ENCODE results near the gene CHMP5. TPM values are rescaled to one million over a fixed set of nuclear protein-coding genes. Genes with fewer than 3 reads are reported as not detected.

The CHMP5 gene
- total RNA-seq, 1 donor from 2014 or later, result 28.1 TPM

DNA sequence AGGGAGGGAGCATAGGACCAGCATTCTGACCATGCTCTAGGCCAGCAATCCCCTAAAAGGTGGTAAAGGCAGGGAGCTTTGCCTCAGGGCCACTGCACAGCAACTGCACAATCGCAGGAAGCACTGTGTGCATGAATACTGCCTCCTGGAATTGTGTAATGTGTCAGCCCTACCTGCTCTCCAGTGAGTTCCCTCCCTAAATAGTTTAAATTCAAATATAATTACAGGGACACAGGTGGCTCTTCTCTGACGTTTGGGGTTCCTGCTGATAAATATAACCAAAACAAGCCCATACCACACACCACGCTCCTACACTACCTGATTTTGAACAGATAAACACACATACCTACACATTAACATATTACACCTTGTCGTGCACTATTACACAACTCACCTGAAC, 9.4 kb upstream of the CHMP5 start:
- CTCF ChIA-PET, result no interaction called here
- peaks cover 83% of the 10 kb centered on the region for H3K36me3 Mint-ChIP-seq (ENCODE audit: low read depth)
- TF ChIP-seq CTCF (IDR thresholded peaks at IDR 0.05), result no peak
- DNase-seq (no peak), ATAC-seq (ENCODE audit: low read depth) (no peak)
- H3K4me1 Mint-ChIP-seq, result no peaks in the 10 kb centered on the region
- intact Hi-C loops (cut with micrococcal nuclease), result no loop called here
- no peak overlapping the region for H3K27ac Mint-ChIP-seq
- POLR2A ChIA-PET, result interaction anchor here (1.2 kb wide), 1 partner anchor 10 kb away, joined by 4 read pairs; the partner anchor contains the start of genes BAG1 and CHMP5
- no peaks in the 10 kb centered on the region for H3K9me3 Mint-ChIP-seq
- H3K27me3 Mint-ChIP-seq, result no peaks in the 10 kb centered on the region
- no peak overlapping the region for H3K4me3 Mint-ChIP-seq

GRCh38 chr9:33256236-33256635, 8.6 kb upstream of the CHMP5 start:
- Mint-ChIP-seq H3K9me3 (no peaks in the 10 kb centered on the region), H3K4me1 (no peaks in the 10 kb centered on the region), H3K27me3 (no peaks in the 10 kb centered on the region), H3K36me3 (ENCODE audit: low read depth) (peaks cover 86% of the 10 kb centered on the region), H3K27ac (no peak overlapping the region), H3K4me3 (no peak overlapping the region)
- DNase-seq (no peak), ATAC-seq (ENCODE audit: low read depth) (no peak)
- no peak for TF ChIP-seq CTCF (IDR thresholded peaks at IDR 0.05)
- intact Hi-C loops (cut with micrococcal nuclease), result no loop called here
- CTCF ChIA-PET, result no interaction called here
- POLR2A ChIA-PET, result interaction anchor here (1.2 kb wide), 1 partner anchor 9 kb away, joined by 4 read pairs; the partner anchor contains the start of genes BAG1 and CHMP5

DNA sequence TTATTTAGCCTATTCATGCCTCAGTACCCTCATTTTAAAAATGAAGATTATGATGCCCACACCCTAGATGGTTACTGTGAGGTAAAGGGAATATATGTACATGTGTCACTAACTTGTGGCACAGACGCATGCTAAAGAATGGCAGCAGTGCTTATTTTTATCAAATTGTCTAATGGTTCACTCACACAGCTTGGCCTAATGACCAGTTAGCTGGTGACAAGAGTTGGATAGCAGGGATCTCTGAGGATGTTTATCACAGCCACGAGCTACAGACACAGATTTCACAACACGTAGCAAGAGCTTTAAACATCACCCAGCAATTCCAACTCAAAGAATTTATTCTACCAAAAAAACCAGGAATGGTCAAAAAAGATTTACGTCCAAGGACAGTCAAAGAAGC, 7.6 kb upstream of the CHMP5 start:
- CTCF ChIA-PET, result no interaction called here
- no peak for TF ChIP-seq CTCF (IDR thresholded peaks at IDR 0.05)
- no peak overlapping the region for H3K27ac Mint-ChIP-seq
- H3K9me3 Mint-ChIP-seq, result no peaks in the 10 kb centered on the region
- intact Hi-C loops (cut with micrococcal nuclease), result no loop called here
- no peak for DNase-seq
- ATAC-seq (ENCODE audit: low read depth), result no peak
- H3K36me3 Mint-ChIP-seq (ENCODE audit: low read depth), result peaks cover 89% of the 10 kb centered on the region
- H3K27me3 Mint-ChIP-seq, result no peaks in the 10 kb centered on the region
- POLR2A ChIA-PET, result no interaction called here
- H3K4me1 Mint-ChIP-seq, result no peaks in the 10 kb centered on the region
- no peak overlapping the region for H3K4me3 Mint-ChIP-seq

- no peaks in the 10 kb centered on the region for H3K27me3 Mint-ChIP-seq
- H3K27ac Mint-ChIP-seq, result no peak overlapping the region
- intact Hi-C loops (cut with micrococcal nuclease), result no loop called here
- POLR2A ChIA-PET, result no interaction called here
- H3K4me1 Mint-ChIP-seq, result peaks cover 21% of the 10 kb centered on the region
- DNase-seq (no peak), ATAC-seq (ENCODE audit: low read depth) (no peak)
- no peak for TF ChIP-seq CTCF (IDR thresholded peaks at IDR 0.05)
- no peak overlapping the region for H3K4me3 Mint-ChIP-seq
- peaks cover 80% of the 10 kb centered on the region for H3K36me3 Mint-ChIP-seq (ENCODE audit: low read depth)
- CTCF ChIA-PET, result no interaction called here
- no peaks in the 10 kb centered on the region for H3K9me3 Mint-ChIP-seq
These were observed 4.5 kb upstream of the CHMP5 start for GRCh38 chr9:33260372-33260771.

DNA sequence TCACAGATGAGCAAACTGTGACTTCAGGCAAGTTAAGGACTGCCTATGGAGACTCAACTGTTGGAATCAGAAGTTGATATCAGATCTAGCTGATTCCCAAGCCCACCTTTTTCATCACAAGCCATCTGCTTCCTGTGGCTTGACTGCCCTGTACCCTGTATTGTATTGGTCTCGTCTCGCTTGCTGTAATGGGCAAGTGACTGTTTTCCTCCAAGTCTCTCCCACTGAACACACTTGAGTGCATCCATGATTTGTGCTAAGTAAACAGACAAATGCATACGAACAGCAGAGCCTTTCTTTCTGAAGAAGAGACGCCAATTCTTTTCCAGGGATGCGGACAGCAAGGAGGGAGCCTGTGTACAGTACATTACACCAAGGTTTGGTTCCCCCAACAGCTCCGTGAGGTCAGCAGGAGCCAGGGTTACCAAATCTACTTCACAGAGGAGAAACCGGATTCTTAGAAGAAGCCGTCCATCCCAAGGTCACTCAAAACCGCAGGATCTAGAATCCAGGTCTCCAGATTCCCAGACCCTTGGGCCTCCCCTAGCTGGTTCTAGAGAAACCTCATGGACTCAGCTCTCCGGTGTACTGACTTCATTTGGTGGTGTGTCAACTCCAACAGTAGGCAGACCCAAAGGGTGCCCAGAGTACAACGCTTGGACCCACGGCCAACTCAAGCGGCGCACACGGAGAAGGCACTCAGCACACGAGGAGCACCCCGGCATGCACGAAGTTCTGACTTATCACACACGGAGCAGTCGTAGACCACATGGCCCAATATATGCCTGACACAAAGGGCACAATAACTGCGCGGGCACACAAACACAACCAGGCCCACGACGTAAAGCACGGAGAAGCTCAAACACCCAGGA, 1.5 kb upstream of the CHMP5 start:
- ATAC-seq (ENCODE audit: low read depth) (no peak), DNase-seq (no peak)
- H3K9me3 Mint-ChIP-seq, result no peaks in the 10 kb centered on the region
- POLR2A ChIA-PET, result interaction anchor here (0.6 to 2.2 kb wide), 8 partner anchors 16 to 742 kb away, joined by 3 to 21 read pairs (median 4); partner anchors contain the start of genes B4GALT1, DNAJA1, NFX1 and NOL6
- H3K36me3 Mint-ChIP-seq (ENCODE audit: low read depth), result peaks cover 71% of the 10 kb centered on the region
- TF ChIP-seq CTCF (IDR thresholded peaks at IDR 0.05), result no peak
- CTCF ChIA-PET, result interaction anchor here (1.2 kb wide), 1 partner anchor 23 kb away, joined by 3 read pairs; no protein-coding TSS in a partner anchor
- peaks cover 39% of the 10 kb centered on the region for H3K4me1 Mint-ChIP-seq
- peak overlapping the region; percentile 85 for H3K4me3 Mint-ChIP-seq
- H3K27ac Mint-ChIP-seq, result peak overlapping the region; percentile 74
- intact Hi-C loops (cut with micrococcal nuclease), result loop anchor here (1.0 to 2.0 kb wide), 10 partner anchors 27 to 262 kb away; partner anchors contain the start of genes APTX, B4GALT1, DNAJA1 and NFX1
- no peaks in the 10 kb centered on the region for H3K27me3 Mint-ChIP-seq

Data from activated B cell treated with CpG ODN at 0.5 μM for 24 hours (primary cell).